SK-N-MC (cell line): ENCODE data around the gene BRINP3.

Source experiments
- EZH2 ChIP-seq: fragments of 200-600 bp; sonication (generic); IDR thresholded peaks from one replicate; pipeline ENCODE4 v1.6.1; 2017; ENCODE audit warnings: antibody characterized with exemption
- POLR2AphosphoS5 ChIP-seq: IDR thresholded peaks from 2 replicates; pipeline ENCODE4 v1.6.1; 2012; ENCODE audit warnings: mild to moderate bottlenecking, low read depth, low read length, borderline replicate concordance

DNA sequence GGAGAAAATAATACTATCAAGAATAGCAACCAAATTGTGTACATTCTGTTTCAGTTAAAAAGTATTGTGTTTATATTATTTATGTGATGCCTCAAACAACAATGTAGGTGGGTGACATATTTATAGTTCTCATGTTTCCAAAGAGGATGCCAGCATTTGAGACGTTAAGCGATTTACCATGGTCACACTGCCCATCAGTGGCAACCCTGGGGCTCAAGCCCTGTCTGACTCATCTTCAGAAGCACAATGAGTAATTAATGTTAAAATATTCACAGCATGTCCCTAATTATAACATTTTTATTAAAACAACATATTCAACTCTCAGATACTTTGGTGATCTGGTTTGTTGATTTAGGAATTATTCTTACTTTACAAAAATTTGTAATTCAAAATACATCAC, 409.4 kb downstream of the BRINP3 start:
- no peak for TF ChIP-seq POLR2AphosphoS5
- TF ChIP-seq EZH2 = no peak
